A172 (cell line): ENCODE results near the gene RIN3. TPM values are rescaled to one million over a fixed set of nuclear protein-coding genes. Genes with fewer than 3 reads are reported as not detected.
A peak's percentile ranks its signal among the peaks of the same experiment; 100 is the strongest.

Source experiments
- DNase-seq: peaks from one replicate; pipeline ENCODE4 v3.0.0-alpha.2; 2015; ENCODE audit warnings: low spot score
- total RNA-seq: library from RNA; depleted of rRNA; stranded (reverse); fragments of >200 nt; shearing (Covaris generic); gene quantifications from 2 replicates; pipeline ENCODE4 v1.2.3, GENCODE V29; 2014

RIN3 gene
- total RNA-seq, 1 experiment from 2014 or later = 0.33 TPM

DNA sequence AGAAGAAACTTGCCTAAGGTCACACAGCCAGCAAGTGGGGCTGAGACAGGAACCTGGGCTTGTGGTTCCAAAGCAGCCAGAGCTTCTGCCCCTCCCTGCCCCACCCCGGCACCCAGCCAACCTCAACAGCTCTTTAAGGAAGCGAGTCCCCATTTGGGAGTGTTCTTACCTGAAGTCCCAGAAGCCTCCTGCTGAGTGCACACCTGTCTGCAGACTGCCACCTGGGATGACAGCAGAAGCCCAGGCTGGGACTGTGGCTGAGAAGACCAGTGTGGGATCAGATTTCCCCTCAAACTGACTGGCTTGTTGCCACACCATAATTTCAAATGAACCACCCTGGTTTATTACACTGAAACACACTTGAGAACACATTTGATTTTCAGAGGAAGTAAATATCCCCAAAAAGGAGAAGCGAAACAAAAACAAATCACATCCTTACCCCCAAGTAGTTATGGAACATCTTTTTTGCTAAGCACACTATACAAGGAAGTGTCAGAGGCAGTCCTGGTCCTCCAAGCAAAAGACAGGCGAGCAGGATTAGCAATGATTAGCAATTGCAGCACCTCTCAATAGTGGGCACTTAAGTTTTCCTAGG is 6.3 kb upstream of the RIN3 start:
- DNase-seq = no peak

DNA sequence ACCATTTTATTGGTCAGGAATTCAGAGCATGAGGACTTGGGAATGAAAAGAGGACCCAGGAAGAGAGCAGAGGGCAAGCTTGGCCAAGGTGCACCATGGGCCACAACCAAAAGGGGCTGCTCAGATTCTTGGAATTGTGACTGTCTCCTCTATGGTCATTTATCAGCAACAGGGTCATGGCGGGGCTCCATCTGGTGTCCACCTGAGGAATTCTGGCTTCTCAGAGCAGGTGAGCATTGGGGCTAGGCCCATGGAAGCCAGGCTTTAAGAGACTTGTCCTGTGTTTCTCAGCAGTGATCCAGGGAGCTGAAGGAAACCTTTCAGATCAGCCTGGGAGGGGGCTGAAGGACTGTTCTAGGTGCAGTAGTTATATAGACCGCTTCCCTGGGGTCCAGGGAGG is 2.6 kb upstream of the RIN3 start:
- no peak for DNase-seq

DNA sequence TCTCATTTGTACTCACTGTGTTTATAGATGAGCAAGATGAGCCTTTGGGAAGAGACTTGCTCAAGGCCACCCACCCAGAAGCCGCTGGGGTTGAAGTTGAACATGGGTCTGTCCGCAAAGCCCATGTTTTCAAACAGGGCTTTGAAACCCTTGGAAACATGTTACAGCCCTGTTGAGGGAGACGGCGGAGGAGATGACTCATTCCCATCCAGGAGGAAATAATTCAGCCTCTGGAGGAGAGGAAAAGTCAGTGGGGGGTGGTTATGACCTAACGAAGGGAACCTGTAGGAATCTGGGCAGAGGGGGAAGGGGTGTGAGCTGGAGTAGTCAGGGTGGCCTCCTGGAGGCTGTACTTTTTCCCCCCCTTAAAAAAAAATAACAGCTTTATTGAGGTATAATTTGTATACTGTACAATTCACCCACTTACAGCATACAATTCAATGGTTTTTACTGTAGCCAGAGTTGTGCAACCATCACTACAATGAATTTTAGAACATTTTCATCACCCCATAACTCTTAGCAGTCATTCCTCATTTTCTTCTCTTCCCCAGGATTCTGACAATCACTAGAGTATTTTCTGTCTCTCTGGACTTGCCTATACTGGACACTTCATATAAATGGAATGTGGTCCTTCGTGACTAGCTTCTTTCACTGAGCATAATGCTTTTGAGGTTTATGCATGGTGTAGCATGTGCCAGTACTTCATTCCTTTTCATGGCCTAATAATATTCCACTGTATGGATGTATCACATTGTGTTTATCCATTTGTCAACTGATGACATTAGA is 1.9 kb upstream of the RIN3 start:
- DNase-seq = peak; percentile 83

DNA sequence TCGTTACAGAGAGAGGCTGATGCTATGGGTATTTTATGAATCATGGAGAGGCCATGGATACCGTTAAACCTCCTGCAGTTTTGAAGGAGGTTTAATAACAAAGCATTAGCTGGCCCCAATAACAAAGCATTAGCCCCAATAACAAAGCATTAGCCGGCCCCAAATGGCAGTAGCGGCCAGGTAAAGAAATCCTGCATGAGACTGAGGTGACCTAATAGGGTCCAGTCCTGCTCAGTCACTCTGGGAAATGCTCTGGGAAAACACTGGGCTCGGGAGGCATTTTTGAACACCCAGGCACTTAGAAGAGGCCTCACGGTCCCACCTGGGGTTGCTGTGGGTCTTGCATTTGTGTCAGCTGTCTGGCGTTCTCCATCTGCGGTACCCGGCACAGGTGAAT is 776 bp upstream of the RIN3 start:
- no peak for DNase-seq

DNA sequence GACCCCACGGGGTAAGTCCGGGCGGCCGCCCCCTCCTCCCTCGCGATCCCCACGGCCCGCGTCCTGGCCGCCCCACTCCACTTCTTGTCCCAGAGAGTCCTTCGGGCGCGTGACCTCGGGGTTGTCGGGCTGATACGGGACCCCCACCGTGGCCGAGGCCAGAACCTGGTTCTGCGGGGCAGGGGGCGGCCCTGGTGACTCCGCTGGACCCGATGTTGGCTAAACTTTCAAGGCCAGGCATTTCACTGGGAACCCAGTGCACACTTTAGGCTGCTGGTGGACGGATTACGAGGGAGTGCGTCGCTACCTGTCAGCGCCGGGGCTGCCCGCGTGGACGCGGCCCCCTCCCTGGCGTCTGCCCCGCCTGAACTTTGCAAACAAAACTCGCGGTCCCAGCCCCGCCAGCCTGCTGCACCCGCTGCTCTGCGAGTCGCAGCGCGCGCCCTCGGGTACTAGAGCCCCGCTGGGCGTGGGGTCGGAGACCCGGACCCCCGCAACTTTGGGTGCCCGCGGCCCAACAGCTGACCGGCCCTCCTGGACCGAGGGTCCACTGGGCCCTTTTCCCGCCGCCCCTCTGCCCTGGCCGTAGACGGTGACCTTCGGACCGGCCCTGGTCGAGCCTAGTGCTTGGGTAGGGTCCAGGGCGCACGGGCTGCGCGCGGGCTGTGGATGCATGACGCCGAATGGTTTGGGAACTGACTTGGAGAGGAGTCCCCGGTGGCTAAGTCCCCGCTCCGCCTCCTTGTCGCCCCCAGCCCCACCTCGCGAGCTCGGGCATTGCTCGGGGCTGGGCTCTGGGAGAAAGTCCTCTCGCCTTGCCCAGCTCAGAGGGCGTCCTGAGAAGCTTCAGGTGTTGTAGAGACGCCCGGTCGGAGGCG is 624 bp downstream of the RIN3 start:
- no peak for DNase-seq

DNA sequence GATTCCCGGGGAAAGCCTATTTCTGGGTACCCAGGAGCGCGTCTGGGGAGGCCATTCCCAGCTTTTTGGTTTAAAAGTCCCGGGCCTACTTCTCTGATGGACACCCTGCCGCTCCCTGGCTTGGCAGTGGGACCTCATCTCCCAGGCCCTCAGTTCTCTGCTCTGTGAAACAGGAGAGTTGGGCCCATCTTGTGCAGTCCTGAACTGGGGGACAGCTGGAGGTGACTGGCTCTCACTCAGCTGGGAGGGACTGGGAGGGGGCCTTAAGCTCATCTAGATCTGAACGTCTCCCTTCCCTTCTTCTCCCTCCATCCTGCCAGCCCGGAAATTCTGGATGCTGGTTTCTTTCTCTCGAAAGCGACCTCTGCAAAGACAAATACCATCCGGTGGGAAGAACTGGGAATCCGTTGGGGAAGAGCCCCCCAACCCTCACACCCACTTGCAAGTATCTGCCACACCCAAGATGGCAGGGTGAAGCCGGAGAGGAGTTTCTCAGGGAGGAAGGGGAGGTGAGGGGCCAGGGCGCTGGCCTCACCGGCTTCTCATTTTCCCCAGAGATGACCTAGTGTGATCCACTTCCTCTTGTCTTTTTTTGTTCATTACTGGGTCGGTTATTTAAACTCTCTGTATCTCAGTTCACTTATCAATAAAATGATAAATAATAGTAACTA is 1.4 kb downstream of the RIN3 start:
- no peak for DNase-seq

DNA sequence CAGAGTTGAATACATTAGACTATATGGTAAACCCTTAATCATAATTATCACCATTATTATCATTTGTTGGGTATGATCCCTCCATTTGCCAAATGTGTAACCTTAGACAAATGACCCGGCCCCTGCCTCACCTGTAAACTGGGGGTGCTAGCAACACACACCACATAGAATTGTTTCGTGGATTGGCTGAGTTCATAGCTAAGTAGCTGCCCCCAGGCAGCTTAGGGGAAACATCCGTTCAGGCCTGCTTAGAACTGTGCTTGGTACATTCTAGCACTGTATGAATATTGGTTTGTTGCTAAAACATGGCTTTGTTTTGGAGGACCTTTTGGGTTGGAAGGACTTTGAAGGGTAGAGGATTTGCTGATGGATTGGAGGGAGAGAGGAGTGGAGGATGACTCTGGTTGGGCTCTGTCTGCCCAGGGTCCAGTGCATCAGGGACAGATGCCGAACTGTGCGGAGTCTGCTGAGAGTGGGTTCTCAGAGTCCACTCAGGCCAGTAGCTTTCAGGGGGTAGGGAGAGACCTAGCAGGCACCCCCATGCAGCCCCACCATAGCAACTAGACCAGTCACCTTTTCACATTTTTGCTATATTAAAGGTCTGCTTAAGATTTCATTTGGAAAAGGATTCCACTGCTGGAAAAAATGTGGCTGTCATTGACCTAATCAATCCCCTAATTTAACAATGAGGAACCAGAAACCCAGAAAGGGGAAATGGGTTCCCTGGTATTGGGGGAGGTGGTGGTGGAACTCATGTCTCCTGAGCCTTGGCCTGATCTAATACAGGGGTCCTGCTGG is 2.2 kb downstream of the RIN3 start:
- no peak for DNase-seq

DNA sequence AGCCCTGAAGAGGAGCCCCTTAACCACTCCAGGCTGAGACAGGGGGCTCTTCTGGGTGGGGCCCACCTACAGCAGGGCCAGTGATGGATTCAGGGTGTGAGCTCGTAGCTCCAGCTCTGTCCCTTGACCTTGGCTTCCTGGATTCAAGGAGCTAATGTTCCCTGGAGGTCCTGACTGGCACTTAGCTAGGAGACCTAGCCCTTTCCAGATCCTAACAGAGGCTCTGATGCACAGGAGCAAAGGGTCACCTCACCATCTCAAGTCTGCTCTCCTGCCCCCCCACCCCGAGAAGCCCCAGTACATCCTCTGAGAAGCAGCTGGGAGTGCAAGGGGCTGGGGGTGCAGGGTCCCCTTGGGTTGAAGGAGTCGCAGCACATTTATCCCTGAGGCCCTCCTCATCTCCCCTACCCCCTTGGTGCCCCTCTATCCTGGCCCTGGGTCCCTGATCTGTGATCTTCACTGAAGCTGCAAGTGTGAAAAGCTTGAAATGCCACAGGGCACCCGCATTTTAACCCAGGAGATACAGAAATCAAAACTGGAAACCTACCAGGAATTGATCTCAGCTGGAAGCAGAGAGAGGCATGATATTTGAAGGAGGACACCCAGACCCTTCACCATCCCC is 2.9 kb downstream of the RIN3 start:
- no peak for DNase-seq

DNA sequence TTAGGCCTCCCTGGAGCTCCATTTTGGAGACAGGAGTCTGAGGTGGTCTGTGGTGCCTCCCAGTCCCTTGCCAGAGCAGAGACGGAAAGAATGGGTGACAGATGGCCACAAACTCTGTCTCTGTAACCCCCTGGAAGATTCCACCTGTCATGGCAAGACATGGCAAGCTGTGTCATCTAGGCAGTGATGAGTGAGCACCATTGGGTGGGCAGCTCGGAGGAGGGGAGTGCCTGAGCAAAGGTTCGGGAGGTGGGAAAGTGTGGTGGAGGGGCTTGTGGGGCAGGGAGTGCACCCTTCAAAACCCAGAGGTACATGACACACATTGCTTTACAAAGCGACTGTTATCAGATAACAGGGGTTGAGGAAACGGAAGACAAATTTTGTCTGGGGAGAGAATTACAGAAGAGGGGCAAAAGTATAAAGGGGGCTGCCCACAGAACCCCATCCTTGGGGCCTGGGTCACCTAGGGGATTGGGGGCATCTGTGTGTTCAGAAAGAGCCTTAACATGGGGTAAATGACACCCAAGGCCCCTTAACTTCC is 3.5 kb downstream of the RIN3 start:
- DNase-seq = no peak

DNA sequence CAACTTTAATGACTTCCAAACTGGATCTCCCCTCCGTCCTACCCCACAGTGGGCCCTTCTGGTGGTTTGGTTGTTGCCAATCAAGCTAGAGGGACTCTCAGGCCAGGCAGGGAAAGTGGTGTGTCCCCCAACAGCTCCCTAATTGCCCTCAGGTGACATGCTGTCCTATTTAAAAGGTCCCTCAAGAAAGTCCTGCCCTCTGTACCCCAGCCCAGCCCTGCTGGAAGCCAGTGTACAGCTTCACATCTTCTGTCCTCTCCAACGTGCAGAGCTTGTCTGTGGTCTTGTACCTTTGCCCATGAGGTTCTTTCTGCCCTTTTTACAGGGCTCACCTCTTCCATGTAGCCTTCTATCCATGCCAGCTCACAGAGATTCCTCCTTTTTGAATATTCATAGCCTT is 4.2 kb downstream of the RIN3 start:
- DNase-seq = no peak

DNA sequence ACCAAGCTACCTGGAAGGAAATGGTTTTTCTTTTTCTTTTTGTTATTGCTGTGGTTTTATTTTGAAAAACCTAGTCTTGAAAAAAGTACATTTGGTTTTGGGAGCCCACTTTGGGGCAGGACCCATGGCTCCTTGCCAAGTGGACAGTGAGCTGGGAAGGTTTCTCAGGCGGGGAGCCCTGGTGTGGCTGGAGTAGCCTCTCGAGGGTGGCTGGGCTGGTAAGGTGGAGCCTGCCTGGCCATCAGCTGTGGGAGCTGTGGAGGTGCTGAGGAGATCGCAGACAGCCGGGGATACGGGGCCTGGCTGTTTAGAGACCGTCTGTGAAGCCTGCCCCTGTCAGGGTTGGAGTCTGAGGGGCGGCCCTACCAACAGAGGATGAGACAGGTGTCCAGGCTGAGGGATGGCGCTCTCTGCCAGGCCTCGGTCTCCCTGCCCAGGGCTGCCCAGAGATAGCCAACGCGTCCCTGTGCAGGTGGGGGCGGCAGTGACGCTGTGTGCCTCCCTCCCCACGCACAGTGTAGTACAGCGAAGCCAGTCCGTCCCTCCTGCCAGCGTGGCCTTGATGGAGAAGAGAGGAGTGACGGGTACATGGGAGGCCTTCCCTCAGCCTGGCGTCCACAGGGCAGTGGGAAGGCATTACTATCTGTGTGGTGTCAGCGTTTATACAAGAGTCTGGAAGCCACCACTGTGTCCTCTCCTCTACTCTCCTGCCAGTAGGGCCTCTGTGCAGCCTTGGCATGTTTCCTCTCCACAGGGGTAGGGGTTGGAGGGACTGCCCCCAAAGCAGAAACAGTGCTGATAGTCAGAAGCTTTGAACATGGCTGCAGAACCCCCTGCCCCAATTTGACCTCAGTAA is 5.9 kb downstream of the RIN3 start:
- no peak for DNase-seq

DNA sequence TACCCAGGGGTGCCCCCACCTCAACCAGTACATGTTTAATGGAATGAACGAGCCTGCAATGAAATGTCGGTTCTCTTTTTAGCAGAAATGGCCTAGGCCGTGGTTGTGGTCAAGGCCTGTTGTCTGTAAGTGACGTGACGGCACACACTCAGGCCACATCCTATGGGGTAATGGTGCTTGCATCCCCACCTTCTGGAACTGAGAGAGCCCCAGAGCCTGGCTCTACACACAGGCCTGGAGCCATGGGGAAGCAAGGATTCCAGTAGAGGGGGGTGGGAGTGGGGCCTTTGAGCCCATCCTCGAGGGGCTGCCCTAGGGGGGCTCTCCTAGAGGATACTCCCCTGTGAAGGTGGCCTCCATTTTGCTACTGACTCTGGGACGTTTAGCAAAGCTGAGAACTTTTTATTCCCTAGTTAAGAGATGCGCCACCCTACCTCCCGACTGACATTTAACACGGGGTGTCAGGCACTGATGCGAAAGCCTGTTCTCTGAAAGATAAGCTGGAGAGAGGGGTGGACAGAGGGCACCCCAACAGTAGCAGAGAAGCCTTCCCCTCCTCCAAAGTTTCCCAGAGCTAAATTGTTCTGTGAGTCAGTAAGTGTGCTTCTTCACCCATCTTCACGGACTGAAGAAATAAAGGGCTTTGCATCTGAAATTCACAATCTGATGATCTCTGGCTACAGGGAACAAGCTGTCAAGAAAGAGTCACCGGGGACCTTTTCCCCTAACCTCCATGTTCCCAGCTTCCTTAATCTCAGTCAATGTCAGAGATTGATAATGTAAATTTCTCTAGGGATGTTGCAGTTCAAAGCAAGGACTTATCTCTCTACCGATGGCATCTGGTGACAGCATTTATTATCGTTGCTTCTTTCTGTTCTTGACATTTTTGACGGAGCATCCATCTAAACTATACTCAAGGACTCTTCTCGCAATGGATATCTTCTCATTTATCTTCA is 6.8 kb downstream of the RIN3 start:
- no peak for DNase-seq

DNA sequence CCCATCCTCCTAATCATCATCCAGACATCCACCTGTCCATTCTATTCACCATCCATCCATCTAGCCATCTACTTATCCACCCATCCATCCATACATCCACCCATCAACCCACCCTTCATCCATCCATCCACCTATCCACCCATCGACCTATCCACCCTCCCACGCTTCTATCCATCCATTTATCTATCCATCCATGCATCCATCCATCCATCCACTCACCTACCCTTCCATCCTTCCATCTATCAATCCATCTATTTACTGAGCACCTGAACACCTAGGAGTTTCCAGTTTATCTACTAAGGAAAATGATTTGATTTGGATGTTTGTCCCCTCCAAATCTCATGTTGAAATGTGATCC is 7.5 kb downstream of the RIN3 start:
- DNase-seq = no peak

DNA sequence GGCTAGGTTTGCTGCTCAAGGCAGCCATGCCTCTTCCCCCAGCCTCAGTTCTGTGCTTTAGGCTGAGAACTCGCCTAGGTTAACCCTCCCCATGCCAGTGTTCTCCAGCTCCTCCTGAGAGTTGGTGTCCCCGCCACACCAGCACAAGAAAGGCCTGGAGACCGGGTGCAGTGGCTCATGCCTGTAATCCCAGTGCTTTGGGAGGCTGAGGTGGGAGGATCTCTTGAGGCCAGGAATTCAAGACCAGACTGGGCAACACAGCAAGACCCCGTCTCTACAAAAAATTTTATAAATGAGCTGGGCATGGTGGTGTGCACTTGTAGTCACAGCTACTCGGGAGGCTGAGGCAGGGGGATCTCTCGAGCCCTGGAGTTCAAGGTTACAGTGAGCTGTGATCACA is 10.2 kb downstream of the RIN3 start:
- DNase-seq = no peak

DNA sequence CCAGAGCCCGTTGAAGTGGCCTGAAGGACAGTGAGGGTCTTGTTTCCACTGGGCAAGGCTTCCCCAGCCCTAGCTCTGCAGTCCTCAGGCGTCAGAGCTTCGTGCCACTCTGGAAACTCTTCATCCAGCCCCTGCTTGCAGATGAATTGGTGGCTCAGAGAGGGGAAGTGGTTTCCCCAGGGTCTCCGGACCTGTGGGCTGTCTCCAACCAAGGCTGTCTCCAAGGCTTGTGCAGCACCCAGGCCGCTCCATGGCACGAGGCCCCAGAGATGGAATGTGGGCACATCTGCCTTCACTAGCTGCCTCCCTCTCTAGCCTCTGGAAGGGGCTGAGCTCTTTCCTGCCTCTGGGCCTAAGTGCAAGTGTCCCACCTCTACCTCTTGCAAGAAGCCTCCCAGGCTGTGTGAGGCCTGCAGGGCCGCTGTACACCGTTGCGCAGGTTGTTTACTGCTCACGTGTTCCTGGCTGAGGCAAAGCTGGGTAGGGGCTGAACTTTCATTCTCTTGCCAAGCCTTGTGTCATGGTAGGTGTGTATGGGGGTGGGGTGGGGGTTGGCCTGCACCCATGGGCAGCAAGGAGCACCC is 11.1 kb downstream of the RIN3 start:
- DNase-seq = no peak

DNA sequence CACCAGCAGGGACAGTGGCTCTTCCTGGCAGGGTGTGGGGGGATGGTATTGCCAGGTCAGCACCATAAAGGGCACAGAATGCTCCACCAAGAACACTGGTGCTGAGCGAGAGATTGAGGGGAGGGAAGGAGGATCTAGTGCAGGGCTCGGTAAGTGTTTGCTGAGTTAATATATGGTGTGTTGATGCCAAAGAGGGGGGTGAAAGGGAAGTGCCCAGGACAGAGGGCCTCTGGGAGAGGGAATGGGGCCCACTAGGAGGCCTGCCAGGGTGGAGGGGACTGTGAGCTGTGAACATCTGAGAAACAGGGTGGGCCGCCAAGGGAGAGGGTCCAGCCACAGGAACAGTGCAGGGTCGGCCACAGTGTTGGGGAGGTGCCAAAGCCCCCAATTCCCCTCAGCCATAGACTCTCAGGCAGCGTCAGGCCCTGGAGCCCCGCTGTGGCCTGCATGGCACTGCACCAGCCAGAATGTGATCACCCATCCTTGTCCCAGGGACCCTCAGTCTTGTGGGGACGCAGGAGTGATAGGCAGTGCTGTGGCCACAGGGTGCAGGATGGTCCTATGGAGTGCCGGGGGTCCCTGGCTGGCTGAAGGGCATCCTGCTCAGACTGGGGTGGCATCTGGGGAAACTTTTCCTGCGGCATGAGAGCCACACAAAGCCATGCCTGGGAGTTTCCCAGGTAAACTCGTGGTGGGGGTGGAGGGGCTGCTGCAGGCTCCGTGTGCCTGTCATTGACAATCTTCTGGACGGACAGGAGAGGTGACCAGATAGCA is 11.9 kb downstream of the RIN3 start:
- no peak for DNase-seq

DNA sequence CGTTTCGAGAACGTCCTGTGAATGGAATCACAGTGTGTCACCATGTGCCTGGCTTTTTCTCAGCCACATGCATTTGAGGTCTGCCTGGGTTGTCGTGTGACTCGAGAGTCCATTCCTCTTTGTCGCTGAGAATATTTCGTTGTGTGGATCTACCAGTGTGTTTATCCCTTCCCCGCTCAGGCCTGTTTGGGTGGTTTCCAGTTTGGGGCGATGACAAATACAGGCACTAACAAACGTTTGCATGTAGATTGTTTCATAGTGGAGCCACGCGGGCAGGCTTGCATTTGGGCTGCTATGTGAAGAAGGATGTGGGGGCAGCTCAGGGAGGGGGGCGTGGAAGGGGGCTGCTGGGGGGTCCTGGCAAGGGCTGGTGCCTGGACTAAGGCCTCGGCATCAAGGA is 14.1 kb downstream of the RIN3 start:
- no peak for DNase-seq
